GM12878 (cell line): Measurements from ENCODE around the gene EEF2KMT. TPM values are rescaled to one million over a fixed set of nuclear protein-coding genes. Genes with fewer than 3 reads are reported as not detected.
A peak's percentile ranks its signal among the peaks of the same experiment; 100 is the strongest.
"Not testable (repeated sequence)": the region's sequence is repeated elsewhere in the genome, so short reads cannot be mapped to it uniquely, and the experiment has no call there.

Source experiments
- ATAC-seq: fragments of 200-7000 bp; cut with Tn5 transposase; 3 replicates; pipeline ENCODE4 v1.9.1; 2020; ENCODE audit warnings: mild to moderate bottlenecking, moderate library complexity
- BruUV-seq: library from RNA; stranded (reverse); fragments of 400-500 nt; replicated peaks from 2 replicates; lab custom pipeline; 2021; lab: Mats Ljungman, UMichigan
- CTCF ChIA-PET: fragments of 300-600 bp; sonication (Branson Sonifier 250); formaldehyde crosslinking; extraction: SDS; loops from one replicate; lab custom pipeline; 2021; ENCODE audit warnings: inconsistent platforms; lab: Yijun Ruan, JAX
- POLR2A ChIA-PET: fragments of 350-600 bp; formaldehyde crosslinking; extraction: SDS; loops from one replicate; lab custom pipeline; 2021; ENCODE audit warnings: inconsistent platforms; lab: Charles Lee
- RAD21 ChIA-PET: fragments of 300-600 bp; sonication (Branson Sonifier 250); formaldehyde crosslinking; loops from one replicate; lab custom pipeline; 2023; ENCODE audit warnings: antibody characterized with exemption; ENCODE audit not compliant: unreplicated experiment; lab: Charles Lee
- SMC1A ChIA-PET: fragments of 300-600 bp; sonication (Branson Sonifier 250); formaldehyde crosslinking; loops from one replicate; lab custom pipeline; 2023; ENCODE audit not compliant: unreplicated experiment, uncharacterized antibody; lab: Charles Lee
- DNase-seq: peaks from one replicate; pipeline ENCODE4 v3.0.0-alpha.2; 2011; ENCODE audit warnings: low read depth, low spot score
- FAIRE-seq: peaks from 3 replicates; lab custom pipeline; 2011; peaks lifted over from hg19 to GRCh38; lab: Jason Lieb, UNC
- H2AFZ ChIP-seq: 2 replicates; pipeline ENCODE4 v1.6.0; 2011; ENCODE audit warnings: low read depth, low read length, control low read depth; ENCODE audit not compliant: control insufficient read depth
- H3K27ac ChIP-seq: 2 replicates; pipeline ENCODE4 v1.5.1; 2011; ENCODE audit warnings: control low read depth; ENCODE audit not compliant: control insufficient read depth, insufficient read depth
- H3K27me3 ChIP-seq, 2 experiments: replicated peaks in 1 of 2; 2 replicates each; pipeline versions ENCODE4 v1.6.0 to v1.6.1; 2011; ENCODE audit warnings: low read length in 1 of 2; ENCODE audit not compliant: control insufficient read depth in 2 of 2, insufficient read depth in 2 of 2
- H3K36me3 ChIP-seq, 2 experiments: 2 replicates each; pipeline ENCODE4 v1.5.1; 2011; ENCODE audit warnings: low read length in 1 of 2; ENCODE audit not compliant: control insufficient read depth in 2 of 2, insufficient read depth in 2 of 2
- H3K4me1 ChIP-seq: 2 replicates; pipeline ENCODE4 v1.6.1; 2011; ENCODE audit warnings: mild to moderate bottlenecking, low read length, moderate library complexity, mixed read lengths; ENCODE audit not compliant: control insufficient read depth, insufficient read depth
- H3K4me2 ChIP-seq: 2 replicates; pipeline ENCODE4 v1.6.0; 2011; ENCODE audit warnings: control low read depth; ENCODE audit not compliant: control insufficient read depth, insufficient read depth
- H3K4me3 ChIP-seq: fragments of 200-600 bp; sonication (generic); 2 replicates; pipeline ENCODE4 v1.5.1; 2016
- H3K79me2 ChIP-seq: 2 replicates; pipeline ENCODE4 v1.6.0; 2011; ENCODE audit warnings: low read length; ENCODE audit not compliant: control insufficient read depth, insufficient read depth
- H3K9ac ChIP-seq: 2 replicates; pipeline ENCODE4 v1.8.0; 2011; ENCODE audit warnings: low read length, control low read depth, mixed read lengths; ENCODE audit not compliant: control insufficient read depth, insufficient read depth
- H3K9me3 ChIP-seq: replicated peaks from 3 replicates; pipeline ENCODE4 v1.5.1; 2011; ENCODE audit warnings: mild to moderate bottlenecking, low read length; ENCODE audit not compliant: control insufficient read depth, insufficient read depth
- H4K20me1 ChIP-seq: 2 replicates; pipeline ENCODE4 v1.6.0; 2011; ENCODE audit not compliant: control insufficient read depth, insufficient read depth
- BHLHE40 ChIP-seq, 2 experiments: fragments of 450-650 bp in 1 of 2; IDR thresholded peaks; 2 replicates each; pipeline ENCODE4 v1.6.1; 2011 to 2017; ENCODE audit warnings: low read depth in 2 of 2, borderline replicate concordance in 1 of 2, improper control_type of control experiment in 1 of 2, low read length in 1 of 2, mild to moderate bottlenecking in 1 of 2
- PBX3 ChIP-seq: IDR thresholded peaks from 2 replicates; pipeline ENCODE4 v1.6.1; 2011; ENCODE audit warnings: mild to moderate bottlenecking, low read depth, low read length, moderate library complexity; ENCODE audit not compliant: insufficient replicate concordance
- PKNOX1 ChIP-seq: fragments of 450-650 bp; IDR thresholded peaks from 2 replicates; pipeline ENCODE4 v1.6.1; 2016; ENCODE audit warnings: mild to moderate bottlenecking
- RUNX3 ChIP-seq: IDR thresholded peaks from 2 replicates; pipeline ENCODE4 v1.6.1; 2012; ENCODE audit warnings: low read length, inconsistent platforms
- WGBS: methylation state at CpG from one replicate; pipeline ENCODE4 v1.1.6; 2016; ENCODE audit warnings: low lambda C conversion rate; ENCODE audit not compliant: insufficient replicate concordance, insufficient coverage; ENCODE audit errors: missing lambda C conversion rate; 5-methylcytosine and 5-hydroxymethylcytosine counted together
- in situ Hi-C: fragments of 300-500 bp; cut with MboI; formaldehyde crosslinking; loops from 9 replicates; pipeline ENCODE4 v1.14.3; 2018; ENCODE audit warnings: mixed read lengths
- intact Hi-C: fragments of 100-400 bp; cut with micrococcal nuclease; formaldehyde crosslinking; loops from one replicate; pipeline ENCODE4 v1.14.2; 2022; ENCODE audit not compliant: unreplicated experiment
- polyA plus RNA-seq, 11 experiments: library from polyadenylated mRNA; depleted of rRNA in 4 of 11; unstranded in 6 of 11; stranded (reverse) in 5 of 11; fragments of >200 nt; fragmentation: Nextera tagmentation in 4 of 11; fragmentation: Illumina TruSeq in 1 of 11; extraction: Ambion mirVana in 4 of 11; extraction: Trizol in 1 of 11; gene quantifications; 1 replicate in 1 of 11; 2 replicates in 10 of 11; pipeline versions ENCODE4 v1.2.1 to v1.2.3, GENCODE V29; 2011 to 2016; ENCODE audit warnings: inconsistent platforms in 2 of 11, missing spikeins in 2 of 11, low read depth in 1 of 11
- total RNA-seq, 4 experiments: library from RNA; depleted of rRNA in 3 of 4; stranded (reverse); fragments of >200 nt in 3 of 4; fragmentation: Illumina TruSeq in 1 of 4; extraction: Trizol in 1 of 4; gene quantifications; 2 replicates each; pipeline versions ENCODE4 v1.2.1 to v1.2.3, GENCODE V29; 2013 to 2021

The EEF2KMT gene
- total and polyA plus RNA-seq, 10 of the 15 experiments (the other 5 are each of a cell fraction or from before 2014, with no cell fraction given) = 3.8 to 28.1 (median 14.3) TPM

GRCh38 chr16:5131467-5132004 is 33.9 kb upstream of the EEF2KMT start:
- DNase-seq, SMC1A ChIA-PET, RAD21 ChIA-PET, BruUV-seq, H3K79me2 ChIP-seq, FAIRE-seq, H3K9me3 ChIP-seq, in situ Hi-C loops, POLR2A ChIA-PET, ATAC-seq, CTCF ChIA-PET, H3K9ac ChIP-seq, H3K4me3 ChIP-seq, H3K27ac ChIP-seq, H3K4me1 ChIP-seq, intact Hi-C loops, H3K27me3 ChIP-seq, H4K20me1 ChIP-seq, H3K4me2 ChIP-seq, H3K36me3 ChIP-seq, H2AFZ ChIP-seq: not testable (repeated sequence)
- WGBS = 0% methylated on average over 3 of the region's 3 CpGs

- H3K9ac ChIP-seq, SMC1A ChIA-PET, H4K20me1 ChIP-seq, H3K27ac ChIP-seq, RAD21 ChIA-PET, in situ Hi-C loops, BruUV-seq, H3K4me3 ChIP-seq, H3K4me1 ChIP-seq, H3K27me3 ChIP-seq, H3K36me3 ChIP-seq, H3K9me3 ChIP-seq, H2AFZ ChIP-seq, POLR2A ChIA-PET, CTCF ChIA-PET, ATAC-seq, FAIRE-seq, H3K79me2 ChIP-seq: not testable (repeated sequence)
- TF ChIP-seq PBX3 = peak; percentile 56
- TF ChIP-seq RUNX3 = peak; percentile 34; the same call in 1 of the 2 replicates
- TF ChIP-seq PKNOX1 = peak; percentile 35; the same call in 1 of the 2 replicates
- peak in 1 of 2 experiments; percentile 20; a peak in 1 of 4 replicates for TF ChIP-seq BHLHE40 (IDR thresholded peaks at IDR 0.05; ENCODE audit: borderline replicate concordance in 1 of 2, low read depth in 2 of 2, low read length in 1 of 2)
- peak overlapping the region; percentile 17; the same call in 1 of the 2 replicates for H3K4me2 ChIP-seq
- 9% methylated on average over 20 of the region's 20 CpGs for WGBS
- DNase-seq = peak; percentile 4
- intact Hi-C loops = loop anchor here (10.0 kb wide), 1 partner anchor 77 kb away; no protein-coding TSS in a partner anchor
These were observed 19.9 kb upstream of the EEF2KMT start for GRCh38 chr16:5117300-5118087.
